ENCODE data around the gene CDNF.

- TF ChIP-seq POLR2AphosphoS5 (IDR thresholded peaks at IDR 0.05; ENCODE audit: insufficient read depth in 1 of 2, low read depth in 1 of 2) (no peak), CTCF (IDR thresholded peaks at IDR 0.05) (no peak), POLR2A (IDR thresholded peaks at IDR 0.05) (no peak)
Observed at GRCh38 chr10:14839305-14839695, 1.5 kb upstream of the CDNF start.

Data from vagina (tissue), 2 donors.